Measurements from ENCODE around the gene ACKR4.

- TF ChIP-seq CTCF (IDR thresholded peaks at IDR 0.05) (no peak), POLR2AphosphoS5 (IDR thresholded peaks at IDR 0.05) (no peak), POLR2A (IDR thresholded peaks at IDR 0.05; ENCODE audit: low read depth) (no peak), EP300 (IDR thresholded peaks at IDR 0.05) (no peak)
These were observed 28.5 kb downstream of the ACKR4 start for GRCh38 chr3:132625613-132626012.
